GM12801 (cell line): ENCODE data around the gene MAP4.

Source experiments
- TF ChIP-seq, protein P1 (sequence below): IDR thresholded peaks from one replicate; pipeline ENCODE4 v1.5.1; 2011; ENCODE audit warnings: control low read depth; ENCODE audit not compliant: insufficient read length; ENCODE audit errors: extremely low read depth

MAP4 gene

DNA sequence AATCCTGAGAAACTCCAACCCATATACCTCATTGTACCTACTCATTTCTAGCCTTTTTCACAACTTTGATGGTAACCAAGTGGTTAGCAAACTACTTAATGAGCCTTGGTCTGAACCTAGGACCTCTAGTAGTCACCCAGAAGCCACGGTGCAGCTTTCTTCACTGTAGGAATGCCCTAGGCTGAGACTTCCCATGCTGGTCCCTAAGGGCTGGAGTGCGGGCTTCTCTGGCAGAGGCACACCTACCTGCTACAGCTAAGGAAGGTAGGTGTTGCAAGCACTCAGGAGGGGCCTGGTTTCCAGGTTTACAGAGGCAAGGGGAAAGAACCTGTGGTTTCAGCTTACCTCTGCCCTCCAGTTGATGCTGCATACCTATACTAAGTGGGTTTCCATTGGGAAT, 147.9 kb downstream of the MAP4 start:
- TF ChIP-seq, protein P1, sequence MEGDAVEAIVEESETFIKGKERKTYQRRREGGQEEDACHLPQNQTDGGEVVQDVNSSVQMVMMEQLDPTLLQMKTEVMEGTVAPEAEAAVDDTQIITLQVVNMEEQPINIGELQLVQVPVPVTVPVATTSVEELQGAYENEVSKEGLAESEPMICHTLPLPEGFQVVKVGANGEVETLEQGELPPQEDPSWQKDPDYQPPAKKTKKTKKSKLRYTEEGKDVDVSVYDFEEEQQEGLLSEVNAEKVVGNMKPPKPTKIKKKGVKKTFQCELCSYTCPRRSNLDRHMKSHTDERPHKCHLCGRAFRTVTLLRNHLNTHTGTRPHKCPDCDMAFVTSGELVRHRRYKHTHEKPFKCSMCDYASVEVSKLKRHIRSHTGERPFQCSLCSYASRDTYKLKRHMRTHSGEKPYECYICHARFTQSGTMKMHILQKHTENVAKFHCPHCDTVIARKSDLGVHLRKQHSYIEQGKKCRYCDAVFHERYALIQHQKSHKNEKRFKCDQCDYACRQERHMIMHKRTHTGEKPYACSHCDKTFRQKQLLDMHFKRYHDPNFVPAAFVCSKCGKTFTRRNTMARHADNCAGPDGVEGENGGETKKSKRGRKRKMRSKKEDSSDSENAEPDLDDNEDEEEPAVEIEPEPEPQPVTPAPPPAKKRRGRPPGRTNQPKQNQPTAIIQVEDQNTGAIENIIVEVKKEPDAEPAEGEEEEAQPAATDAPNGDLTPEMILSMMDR = no peak

DNA sequence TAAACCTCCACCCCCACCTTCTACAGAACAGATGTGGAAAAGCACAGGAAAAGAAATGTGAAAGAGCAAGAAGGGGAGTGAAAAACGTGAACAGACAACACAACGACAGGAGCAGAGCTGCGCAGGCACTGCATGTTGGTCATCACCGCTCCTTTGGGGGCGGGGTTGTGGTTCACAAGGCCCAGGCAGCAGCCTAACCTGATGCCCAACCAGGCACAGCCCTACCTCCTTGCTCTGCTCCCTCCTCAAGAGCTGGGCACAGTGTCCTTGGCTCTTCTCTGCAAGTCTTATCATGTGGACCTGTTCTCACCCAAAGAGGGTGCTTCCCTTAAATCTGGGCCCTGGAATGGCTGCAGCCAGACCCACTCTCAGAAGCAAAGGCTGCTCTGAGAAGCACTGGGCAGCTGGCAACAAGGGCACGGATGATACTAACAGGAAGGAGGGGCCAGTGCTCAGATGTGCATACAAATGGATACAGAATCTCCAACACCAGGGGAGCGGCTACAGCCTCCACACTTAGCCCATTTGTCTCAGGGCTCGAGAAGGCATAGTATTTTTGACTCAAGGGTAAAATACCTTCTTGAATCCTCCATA, 148.7 kb downstream of the MAP4 start:
- TF ChIP-seq, protein P1 = no peak

DNA sequence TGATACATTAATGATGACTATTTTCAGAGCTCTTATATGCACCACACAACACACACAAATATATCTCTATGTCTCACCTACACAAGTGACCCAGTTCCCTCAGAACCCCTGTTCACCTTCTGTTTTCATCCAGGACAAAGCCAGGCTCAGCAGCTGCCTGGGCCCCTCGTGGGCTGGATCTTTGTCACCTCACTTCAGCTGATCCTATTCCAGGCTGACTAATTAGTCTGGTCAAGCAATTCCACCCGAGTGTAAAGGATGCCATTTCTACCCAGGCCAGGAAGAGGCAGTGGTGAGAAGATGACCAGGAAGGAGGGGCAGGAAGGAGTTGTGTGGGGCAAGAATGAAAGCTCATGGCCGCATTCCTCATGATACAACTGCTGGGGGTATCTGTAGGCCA, 151.0 kb downstream of the MAP4 start:
- TF ChIP-seq, protein P1 = no peak

DNA sequence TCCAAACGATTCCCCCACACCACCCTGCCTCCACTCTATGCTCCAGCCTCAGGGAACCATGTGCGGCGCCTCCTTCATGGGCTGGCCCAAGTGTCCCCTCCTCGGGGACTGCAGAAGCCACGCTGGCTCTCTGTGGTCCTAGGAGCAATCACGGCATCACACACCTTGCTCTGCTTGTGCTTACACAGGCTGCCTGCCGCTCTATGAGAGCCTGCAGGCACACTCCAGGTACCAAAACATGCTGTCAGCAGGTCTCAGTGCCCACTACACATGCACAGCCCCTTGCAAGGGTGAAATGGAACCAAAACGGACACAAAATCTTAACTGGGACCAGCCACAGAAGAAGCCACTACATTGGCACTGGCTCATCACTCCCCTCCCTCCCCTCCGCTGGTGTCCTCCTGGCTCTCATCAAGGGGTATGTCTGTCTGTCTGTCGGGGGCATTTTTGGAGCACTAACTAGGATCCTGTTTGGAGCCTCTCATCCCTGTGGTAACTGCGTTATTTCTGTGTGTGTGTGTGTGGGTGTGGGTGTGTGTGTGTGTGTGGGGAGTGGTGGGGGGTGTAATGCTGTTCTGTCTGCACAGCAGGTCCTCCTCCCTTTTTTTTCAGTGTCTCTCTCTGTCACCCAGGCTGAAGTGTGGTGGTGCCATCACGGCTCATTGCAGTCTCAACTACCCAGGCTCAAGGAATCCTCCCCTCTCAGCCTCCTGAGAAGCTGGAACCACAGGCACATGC, 152.7 kb downstream of the MAP4 start:
- TF ChIP-seq, protein P1 = no peak

DNA sequence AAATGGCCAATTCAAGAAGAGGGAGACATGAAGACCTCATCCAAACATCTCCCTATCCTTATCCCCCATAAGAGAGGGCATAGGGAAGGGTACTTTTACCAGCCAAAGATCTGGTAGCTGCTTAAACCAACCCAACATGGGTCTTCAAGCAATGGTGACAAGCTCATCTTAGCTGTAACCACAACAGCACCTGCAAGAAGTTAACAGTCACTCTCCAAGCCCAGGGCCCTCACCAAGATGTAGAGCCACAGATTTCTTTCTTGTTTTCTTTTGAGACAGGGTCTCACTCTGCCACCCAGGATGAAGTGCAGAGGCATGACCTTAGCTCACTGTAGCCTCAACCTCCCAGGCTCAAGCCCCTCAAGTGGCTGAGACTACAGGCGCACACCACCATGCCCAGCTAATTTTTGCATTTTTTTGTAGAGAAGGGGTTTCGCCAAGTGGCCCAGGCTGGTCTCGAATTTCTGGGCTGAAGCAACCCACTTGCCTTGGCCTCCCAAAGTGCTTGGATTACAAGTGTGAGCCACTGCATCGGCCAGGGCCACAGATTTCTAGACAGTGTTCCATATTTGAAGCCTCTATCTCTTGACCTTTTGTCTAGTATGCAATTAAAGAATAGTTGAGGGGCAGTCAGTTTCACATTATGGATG, 156.1 kb downstream of the MAP4 start:
- TF ChIP-seq, protein P1 = no peak

DNA sequence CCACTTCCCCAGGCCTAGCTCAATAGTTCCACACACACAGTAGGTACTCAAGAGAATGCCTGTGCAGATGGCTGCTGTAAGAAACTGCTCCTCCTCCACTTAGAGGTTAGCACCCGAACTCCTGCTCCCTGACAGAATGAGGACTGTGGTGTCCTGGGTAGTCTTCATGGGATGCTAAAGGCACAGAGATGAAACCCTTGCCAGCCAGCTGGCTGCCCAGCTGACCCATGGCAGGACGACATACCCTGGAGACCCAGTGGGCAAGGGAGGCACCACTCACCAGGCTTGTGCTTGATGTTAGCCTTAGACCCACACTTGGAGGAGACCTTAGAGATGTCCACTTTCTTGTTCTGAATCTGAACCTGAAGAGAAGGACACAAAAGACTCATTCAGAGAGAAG, 159.1 kb downstream of the MAP4 start:
- TF ChIP-seq, protein P1 = no peak

DNA sequence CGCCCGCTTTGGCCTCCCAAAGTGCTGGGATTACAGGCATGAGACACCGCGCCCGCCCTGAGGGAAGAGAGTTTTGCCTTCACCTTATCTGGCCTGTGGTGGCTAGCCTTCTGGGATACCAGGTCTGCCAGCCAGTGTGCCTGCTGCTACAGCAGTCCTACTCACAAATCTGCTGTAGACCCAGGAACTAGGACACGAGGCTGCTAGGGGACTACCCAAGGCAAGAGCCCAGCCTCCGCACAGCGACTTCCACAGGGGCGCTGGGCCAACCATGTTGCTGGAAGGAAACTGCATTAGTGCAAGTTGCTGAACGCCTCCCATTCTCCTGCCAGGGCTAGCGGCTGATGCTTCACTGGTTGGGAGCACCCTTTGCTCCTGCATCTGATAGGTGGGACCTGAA, 159.5 kb downstream of the MAP4 start:
- TF ChIP-seq, protein P1 = no peak
